ENCODE data around the gene ALOX15B. TPM values are rescaled to one million over a fixed set of nuclear protein-coding genes. Genes with fewer than 3 reads are reported as not detected.

The ALOX15B gene
- polyA plus RNA-seq, 3 donors = 1.7 to 2.8 (median 2.0) TPM

- intact Hi-C loops (cut with micrococcal nuclease) = no loop called here
- no peaks in the 10 kb centered on the region for H3K36me3 ChIP-seq (replicated peaks in 1 of 2; ENCODE audit: control insufficient read depth in 1 of 2, insufficient read depth in 2 of 2, low read length in 2 of 2)
- no peak overlapping the region for H3K27ac ChIP-seq (ENCODE audit: low read depth in 1 of 2, low read length in 2 of 2)
- H3K4me1 ChIP-seq (ENCODE audit: control insufficient read depth in 1 of 2, insufficient read depth in 2 of 2, low read length in 2 of 2) = peaks cover 49% of the 10 kb centered on the region in 2 donors
- no peaks in the 10 kb centered on the region for H4K20me1 ChIP-seq (ENCODE audit: insufficient read depth, low read length)
- peaks cover 11 to 21% of the 10 kb centered on the region in 2 donors for H3K36me3 Mint-ChIP-seq
- no peak overlapping the region for H3K9ac ChIP-seq (ENCODE audit: insufficient read depth, low read length, poor library complexity, severe bottlenecking)
- no peak overlapping the region for H3K27ac Mint-ChIP-seq
- H3K9me3 ChIP-seq (replicated peaks in 1 of 2; ENCODE audit: control insufficient read depth in 1 of 2, insufficient read depth in 1 of 2, low read length in 2 of 2) = peaks cover 0 to 6% of the 10 kb centered on the region in 2 donors
- peak overlapping the region in 1 of 2 donors; percentile 95 for H3K4me3 Mint-ChIP-seq
- no peaks in the 10 kb centered on the region for H3K79me2 ChIP-seq (ENCODE audit: insufficient read depth, low read length)
- no peak for DNase-seq
- H3K27me3 Mint-ChIP-seq (ENCODE audit: low read depth in 3 of 3) = peaks cover 58 to 69% (median 65%) of the 10 kb centered on the region in 3 donors
- no peak overlapping the region for H3K4me2 ChIP-seq (replicated peaks; ENCODE audit: extremely low read depth, low read length, poor library complexity, severe bottlenecking)
- TF ChIP-seq, protein P1, sequence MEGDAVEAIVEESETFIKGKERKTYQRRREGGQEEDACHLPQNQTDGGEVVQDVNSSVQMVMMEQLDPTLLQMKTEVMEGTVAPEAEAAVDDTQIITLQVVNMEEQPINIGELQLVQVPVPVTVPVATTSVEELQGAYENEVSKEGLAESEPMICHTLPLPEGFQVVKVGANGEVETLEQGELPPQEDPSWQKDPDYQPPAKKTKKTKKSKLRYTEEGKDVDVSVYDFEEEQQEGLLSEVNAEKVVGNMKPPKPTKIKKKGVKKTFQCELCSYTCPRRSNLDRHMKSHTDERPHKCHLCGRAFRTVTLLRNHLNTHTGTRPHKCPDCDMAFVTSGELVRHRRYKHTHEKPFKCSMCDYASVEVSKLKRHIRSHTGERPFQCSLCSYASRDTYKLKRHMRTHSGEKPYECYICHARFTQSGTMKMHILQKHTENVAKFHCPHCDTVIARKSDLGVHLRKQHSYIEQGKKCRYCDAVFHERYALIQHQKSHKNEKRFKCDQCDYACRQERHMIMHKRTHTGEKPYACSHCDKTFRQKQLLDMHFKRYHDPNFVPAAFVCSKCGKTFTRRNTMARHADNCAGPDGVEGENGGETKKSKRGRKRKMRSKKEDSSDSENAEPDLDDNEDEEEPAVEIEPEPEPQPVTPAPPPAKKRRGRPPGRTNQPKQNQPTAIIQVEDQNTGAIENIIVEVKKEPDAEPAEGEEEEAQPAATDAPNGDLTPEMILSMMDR (IDR thresholded peaks at IDR 0.05) = no peak
- 92% methylated on average over 6 of the region's 7 CpGs for WGBS (ENCODE audit: insufficient coverage)
- H3K4me1 Mint-ChIP-seq = peaks cover 57% of the 10 kb centered on the region
- H3K9me3 Mint-ChIP-seq = peaks cover 0 to 17% (median 7%) of the 10 kb centered on the region in 7 donors
- H3K27me3 ChIP-seq (ENCODE audit: control insufficient read depth in 2 of 2, insufficient read depth in 2 of 2, low read length in 2 of 2) = peaks cover 5 to 68% of the 10 kb centered on the region in 2 donors
- H3K4me3 ChIP-seq (replicated peaks in 1 of 3; ENCODE audit: low read depth in 2 of 3, low read length in 3 of 3) = no peak overlapping the region
- no peak overlapping the region for H2AFZ ChIP-seq (ENCODE audit: insufficient read depth, low read depth, low read length, poor library complexity, severe bottlenecking)
Measured at GRCh38 chr17:8074554-8074953, 35.7 kb downstream of the ALOX15B start.

GRCh38 chr17:8075081-8075480 is 36.2 kb downstream of the ALOX15B start:
- H3K4me2 ChIP-seq (replicated peaks; ENCODE audit: extremely low read depth, low read length, poor library complexity, severe bottlenecking) = no peak overlapping the region
- no CpG with 5 or more reads among the region's 3 CpGs for WGBS (ENCODE audit: insufficient coverage)
- Mint-ChIP-seq H3K9me3 (peaks cover 0 to 17% (median 7%) of the 10 kb centered on the region in 7 donors), H3K27ac (no peak overlapping the region), H3K36me3 (peaks cover 11 to 21% of the 10 kb centered on the region in 2 donors), H3K4me1 (peaks cover 57% of the 10 kb centered on the region), H3K4me3 (peak overlapping the region in 1 of 2 donors; percentile 95), H3K27me3 (ENCODE audit: low read depth in 3 of 3) (peaks cover 60 to 74% (median 66%) of the 10 kb centered on the region in 3 donors)
- H3K4me1 ChIP-seq (ENCODE audit: control insufficient read depth in 1 of 2, insufficient read depth in 2 of 2, low read length in 2 of 2) = peaks cover 49% of the 10 kb centered on the region in 2 donors
- H3K9ac ChIP-seq (ENCODE audit: insufficient read depth, low read length, poor library complexity, severe bottlenecking) = no peak overlapping the region
- H3K4me3 ChIP-seq (replicated peaks in 1 of 3; ENCODE audit: low read depth in 2 of 3, low read length in 3 of 3) = no peak overlapping the region
- H3K27ac ChIP-seq (ENCODE audit: low read depth in 1 of 2, low read length in 2 of 2) = no peak overlapping the region
- DNase-seq = no peak
- intact Hi-C loops (cut with micrococcal nuclease) = no loop called here
- no peaks in the 10 kb centered on the region for H3K36me3 ChIP-seq (replicated peaks in 1 of 2; ENCODE audit: control insufficient read depth in 1 of 2, insufficient read depth in 2 of 2, low read length in 2 of 2)
- H2AFZ ChIP-seq (ENCODE audit: insufficient read depth, low read depth, low read length, poor library complexity, severe bottlenecking) = no peak overlapping the region
- H3K27me3 ChIP-seq (ENCODE audit: control insufficient read depth in 2 of 2, insufficient read depth in 2 of 2, low read length in 2 of 2) = peaks cover 5 to 72% of the 10 kb centered on the region in 2 donors
- TF ChIP-seq, protein P1 (IDR thresholded peaks at IDR 0.05) = no peak
- peaks cover 0 to 6% of the 10 kb centered on the region in 2 donors for H3K9me3 ChIP-seq (replicated peaks in 1 of 2; ENCODE audit: control insufficient read depth in 1 of 2, insufficient read depth in 1 of 2, low read length in 2 of 2)
- H3K79me2 ChIP-seq (ENCODE audit: insufficient read depth, low read length) = no peaks in the 10 kb centered on the region
- no peaks in the 10 kb centered on the region for H4K20me1 ChIP-seq (ENCODE audit: insufficient read depth, low read length)
